H9 (cell line): ENCODE data around the gene XK. TPM values are rescaled to one million over a fixed set of nuclear protein-coding genes. Genes with fewer than 3 reads are reported as not detected.
"Not testable (repeated sequence)": the region's sequence is repeated elsewhere in the genome, so short reads cannot be mapped to it uniquely, and the experiment has no call there.

Experiments used
- DNase-seq: peaks from one replicate; pipeline ENCODE4 v3.0.0-alpha.2; 2017
- H2AFZ ChIP-seq: one replicate; pipeline ENCODE4 v1.6.1; 2013; ENCODE audit warnings: mild to moderate bottlenecking, low read length, control low read depth, moderate library complexity
- H2AK5ac ChIP-seq: 2 replicates; pipeline ENCODE4 v1.6.1; 2013; ENCODE audit warnings: low read length, control low read depth, mixed read lengths; ENCODE audit not compliant: insufficient read length
- H2BK120ac ChIP-seq: one replicate; pipeline ENCODE4 v1.6.1; 2013; ENCODE audit warnings: low read depth, mild to moderate bottlenecking, low read length, control low read depth, inconsistent platforms; ENCODE audit not compliant: poor library complexity, severe bottlenecking
- H2BK12ac ChIP-seq: 2 replicates; pipeline ENCODE4 v1.6.1; 2013; ENCODE audit warnings: low read length, control low read depth, mixed read lengths, low read depth; ENCODE audit not compliant: insufficient read length
- H2BK15ac ChIP-seq: 2 replicates; pipeline ENCODE4 v1.6.1; 2013; ENCODE audit warnings: low read depth, low read length, control low read depth
- H2BK20ac ChIP-seq: one replicate; pipeline ENCODE4 v1.6.1; 2013; ENCODE audit warnings: low read depth, mild to moderate bottlenecking, low read length, control low read depth, inconsistent platforms; ENCODE audit not compliant: poor library complexity, severe bottlenecking
- H2BK5ac ChIP-seq: 2 replicates; pipeline ENCODE4 v1.6.1; 2013; ENCODE audit warnings: low read length, control low read depth, mixed read lengths; ENCODE audit not compliant: insufficient read length
- H3K14ac ChIP-seq: 2 replicates; pipeline ENCODE4 v1.6.1; 2013; ENCODE audit warnings: low read length, control low read depth; ENCODE audit not compliant: insufficient read depth
- H3K18ac ChIP-seq: 2 replicates; pipeline ENCODE4 v1.6.1; 2013; ENCODE audit warnings: low read depth, mild to moderate bottlenecking, mixed read lengths, low read length, control low read depth; ENCODE audit not compliant: insufficient read length
- H3K23ac ChIP-seq: 2 replicates; pipeline ENCODE4 v1.6.1; 2013; ENCODE audit warnings: low read length, control low read depth, mixed read lengths, low read depth; ENCODE audit not compliant: insufficient read length
- H3K23me2 ChIP-seq: 2 replicates; pipeline ENCODE4 v1.6.1; 2013; ENCODE audit warnings: low read depth, mild to moderate bottlenecking, mixed read lengths, low read length, control low read depth; ENCODE audit not compliant: insufficient read length, poor library complexity, severe bottlenecking
- H3K27ac ChIP-seq: 2 replicates; pipeline ENCODE4 v1.5.1; 2013; ENCODE audit warnings: low read length, control low read depth, mixed read lengths, low read depth; ENCODE audit not compliant: insufficient read length
- H3K27me3 ChIP-seq: 2 replicates; pipeline ENCODE4 v1.6.1; 2013; ENCODE audit warnings: low read length, control low read depth, inconsistent platforms; ENCODE audit not compliant: insufficient read depth
- H3K4ac ChIP-seq: 2 replicates; pipeline ENCODE4 v1.6.1; 2013; ENCODE audit warnings: low read depth, mild to moderate bottlenecking, control low read depth, inconsistent platforms, low read length, moderate library complexity
- H3K4me1 ChIP-seq: 2 replicates; pipeline ENCODE4 v1.6.1; 2013; ENCODE audit warnings: low read length, control low read depth, inconsistent platforms; ENCODE audit not compliant: insufficient read depth
- H3K4me2 ChIP-seq: 2 replicates; pipeline ENCODE4 v1.6.1; 2013; ENCODE audit warnings: low read length, control low read depth, mixed read lengths; ENCODE audit not compliant: insufficient read length, insufficient read depth
- H3K56ac ChIP-seq: 2 replicates; pipeline ENCODE4 v1.6.1; 2013; ENCODE audit warnings: low read depth, mild to moderate bottlenecking, mixed read lengths, low read length, control low read depth; ENCODE audit not compliant: insufficient read length
- H3K79me1 ChIP-seq: 2 replicates; pipeline ENCODE4 v1.6.1; 2013; ENCODE audit warnings: low read depth, mild to moderate bottlenecking, moderate library complexity, low read length, control low read depth, inconsistent platforms; ENCODE audit not compliant: insufficient read depth, poor library complexity, severe bottlenecking
- H3K79me2 ChIP-seq: 2 replicates; pipeline ENCODE4 v1.6.1; 2013; ENCODE audit warnings: low read length, control low read depth, inconsistent platforms; ENCODE audit not compliant: insufficient read depth
- H3K9ac ChIP-seq: 2 replicates; pipeline ENCODE4 v1.6.1; 2013; ENCODE audit warnings: low read length, control low read depth, mixed read lengths; ENCODE audit not compliant: insufficient read length; ENCODE audit errors: extremely low read depth
- H3K9me3 ChIP-seq: one replicate; pipeline ENCODE4 v1.6.1; 2013; ENCODE audit warnings: low read depth, low read length, inconsistent platforms; ENCODE audit not compliant: control insufficient read depth
- H3T11ph ChIP-seq: one replicate; pipeline ENCODE4 v1.6.1; 2013; ENCODE audit warnings: mild to moderate bottlenecking, low read length, control low read depth, inconsistent platforms
- H4K20me1 ChIP-seq: one replicate; pipeline ENCODE4 v1.6.1; 2013; ENCODE audit not compliant: control insufficient read depth, insufficient read length, insufficient read depth
- H4K5ac ChIP-seq: 2 replicates; pipeline ENCODE4 v1.6.1; 2013; ENCODE audit warnings: low read depth, mild to moderate bottlenecking, mixed read lengths, low read length, control low read depth; ENCODE audit not compliant: insufficient read length
- H4K8ac ChIP-seq: replicated peaks from 2 replicates; pipeline ENCODE4 v1.6.1; 2013; ENCODE audit warnings: low read length, control low read depth, mixed read lengths, low read depth; ENCODE audit not compliant: insufficient read length
- H4K91ac ChIP-seq: 2 replicates; pipeline ENCODE4 v1.6.1; 2013; ENCODE audit warnings: low read depth, mild to moderate bottlenecking, moderate library complexity, mixed read lengths, low read length, control low read depth; ENCODE audit not compliant: insufficient read length
- H3K27ac Mint-ChIP-seq, 3 experiments: 2 replicates in 2 of 3; 3 replicates in 1 of 3; pipeline ENCODE4 v1.8.0; 2020 to 2021; ENCODE audit warnings: mixed read lengths in 3 of 3, mild to moderate bottlenecking in 1 of 3, moderate library complexity in 1 of 3
- H3K27me3 Mint-ChIP-seq: 2 replicates; pipeline ENCODE4 v1.8.0; 2021; ENCODE audit warnings: low read depth, mild to moderate bottlenecking, moderate library complexity, mixed read lengths
- H3K36me3 Mint-ChIP-seq, 3 experiments: 2 replicates in 2 of 3; 3 replicates in 1 of 3; pipeline ENCODE4 v1.8.0; 2020 to 2021; ENCODE audit warnings: low read depth in 3 of 3, mixed read lengths in 3 of 3; ENCODE audit not compliant: insufficient read depth in 1 of 3
- H3K4me1 Mint-ChIP-seq, 2 experiments: 2 replicates each; pipeline ENCODE4 v1.8.0; 2020; ENCODE audit warnings: mixed read lengths in 2 of 2
- H3K4me3 Mint-ChIP-seq, 2 experiments: 2 replicates in 1 of 2; 3 replicates in 1 of 2; pipeline ENCODE4 v1.8.0; 2020 to 2021; ENCODE audit warnings: mild to moderate bottlenecking in 2 of 2, mixed read lengths in 2 of 2, moderate library complexity in 1 of 2
- H3K9me3 Mint-ChIP-seq, 2 experiments: 2 replicates in 1 of 2; 3 replicates in 1 of 2; pipeline ENCODE4 v1.8.0; 2020; ENCODE audit warnings: mild to moderate bottlenecking in 2 of 2, mixed read lengths in 2 of 2, moderate library complexity in 1 of 2
- CTCF ChIP-seq: fragments of 200-600 bp; sonication (generic); conservative IDR thresholded peaks from 3 replicates; pipeline ENCODE4 v1.8.0; 2021; ENCODE audit warnings: antibody characterized with exemption, mild to moderate bottlenecking
- WGBS: extraction: QIAGEN DNeasy Blood & Tissue Kit; methylation state at CpG from one replicate; pipeline ENCODE4 v1.1.7; 2013; ENCODE audit warnings: missing lambda C conversion rate, low lambda C conversion rate, mixed read lengths; ENCODE audit not compliant: insufficient read length; ENCODE audit errors: extremely low coverage; 5-methylcytosine and 5-hydroxymethylcytosine counted together
- total RNA-seq: library from RNA; stranded (reverse); gene quantifications from 2 replicates; pipeline ENCODE4 v1.2.1, GENCODE V29; 2021

XK gene
- total RNA-seq, 1 experiment from 2014 or later = 0.85 TPM

GRCh38 chrX:37767430-37767829 lies 81.8 kb downstream of the XK start:
- no peaks in the 10 kb centered on the region for H3K27me3 ChIP-seq
- no peak overlapping the region for H3K18ac ChIP-seq
- no peak for TF ChIP-seq CTCF
- no CpG with 5 or more reads among the region's 1 CpG for WGBS
- Mint-ChIP-seq H3K27me3 (no peaks in the 10 kb centered on the region; the same call in 1 of the 2 replicates), H3K27ac (no peak overlapping the region), H3K4me3 (no peak overlapping the region), H3K36me3 (peaks cover 6 to 11% (median 8%) of the 10 kb centered on the region in 3 experiments), H3K9me3 (peaks cover 52 to 76% of the 10 kb centered on the region in 2 experiments), H3K4me1 (no peaks in the 10 kb centered on the region)
- H3K79me2 ChIP-seq = no peaks in the 10 kb centered on the region
- H4K91ac ChIP-seq = no peak overlapping the region
- no peak for DNase-seq
- no peak overlapping the region for H3K9ac ChIP-seq
- H2BK5ac ChIP-seq = no peak overlapping the region
- H4K8ac ChIP-seq = no peak overlapping the region
- H3K79me1 ChIP-seq = no peaks in the 10 kb centered on the region
- H3K14ac ChIP-seq = no peak overlapping the region
- no peak overlapping the region for H2BK20ac ChIP-seq
- no peak overlapping the region for H2BK12ac ChIP-seq
- no peak overlapping the region for H3K4ac ChIP-seq
- no peak overlapping the region for H3K56ac ChIP-seq
- H3T11ph ChIP-seq = no peak overlapping the region
- no peaks in the 10 kb centered on the region for H3K23me2 ChIP-seq
- no peak overlapping the region for H4K5ac ChIP-seq
- no peak overlapping the region for H2BK120ac ChIP-seq
- no peak overlapping the region for H3K23ac ChIP-seq
- no peak overlapping the region for H3K4me2 ChIP-seq
- H4K20me1 ChIP-seq = no peaks in the 10 kb centered on the region
- no peak overlapping the region for H2AFZ ChIP-seq
- H2AK5ac ChIP-seq = no peak overlapping the region
- no peaks in the 10 kb centered on the region for H3K9me3 ChIP-seq
- H2BK15ac ChIP-seq = no peak overlapping the region
- no peak overlapping the region for H3K27ac ChIP-seq
- H3K4me1 ChIP-seq = no peaks in the 10 kb centered on the region

- not testable (repeated sequence) for H2BK20ac ChIP-seq, H2BK12ac ChIP-seq, H3K18ac ChIP-seq, H3K23me2 ChIP-seq, H3K79me2 ChIP-seq, H2AK5ac ChIP-seq, H4K5ac ChIP-seq, H3K9me3 ChIP-seq, H3K14ac ChIP-seq, H3K9ac ChIP-seq, H2BK5ac ChIP-seq, H4K8ac ChIP-seq, DNase-seq, H3K56ac ChIP-seq, H3K4me1 Mint-ChIP-seq, H3K4me3 Mint-ChIP-seq, H3T11ph ChIP-seq, H4K91ac ChIP-seq, H3K27me3 ChIP-seq, H3K79me1 ChIP-seq, H3K27ac Mint-ChIP-seq, H2BK15ac ChIP-seq, H4K20me1 ChIP-seq, H3K27ac ChIP-seq, H3K23ac ChIP-seq, H3K4me1 ChIP-seq, H3K4me2 ChIP-seq, H3K27me3 Mint-ChIP-seq, H3K4ac ChIP-seq, H2BK120ac ChIP-seq, H2AFZ ChIP-seq
- Mint-ChIP-seq H3K9me3 (peaks cover 47 to 71% of the 10 kb centered on the region in 2 experiments), H3K36me3 (peaks cover 6 to 11% (median 8%) of the 10 kb centered on the region in 3 experiments)
- WGBS = no CpG with 5 or more reads among the region's 9 CpGs
Observed at GRCh38 chrX:37768866-37769265, 83.3 kb downstream of the XK start.
